KMS-11 (cell line): Measurements from ENCODE around the gene ZNF586.
"Not testable (repeated sequence)": the region's sequence is repeated elsewhere in the genome, so short reads cannot be mapped to it uniquely, and the experiment has no call there.

Source experiments
- H2AFZ ChIP-seq: fragments of 200-600 bp; sonication (generic); 2 replicates; pipeline ENCODE4 v1.6.1; 2016; ENCODE audit warnings: antibody characterized with exemption, mixed run types, low read depth
- H3K27ac ChIP-seq: fragments of 200-600 bp; sonication (generic); 2 replicates; pipeline ENCODE4 v1.6.1; 2016; ENCODE audit warnings: mild to moderate bottlenecking, mixed run types
- H3K27me3 ChIP-seq: fragments of 200-600 bp; sonication (generic); 2 replicates; pipeline ENCODE4 v1.6.1; 2017; ENCODE audit warnings: mild to moderate bottlenecking, low read depth, mixed run types, moderate library complexity; ENCODE audit not compliant: insufficient read depth
- H3K36me3 ChIP-seq: fragments of 200-600 bp; sonication (generic); 2 replicates; pipeline ENCODE4 v1.6.1; 2017; ENCODE audit warnings: mild to moderate bottlenecking, mixed run types; ENCODE audit not compliant: insufficient read depth
- H3K4me1 ChIP-seq: fragments of 200-600 bp; sonication (generic); 2 replicates; pipeline ENCODE4 v1.6.1; 2016; ENCODE audit warnings: mild to moderate bottlenecking, low read depth, mixed run types; ENCODE audit not compliant: poor library complexity, severe bottlenecking
- H3K4me2 ChIP-seq: fragments of 200-600 bp; sonication (generic); 2 replicates; pipeline ENCODE4 v1.7.0; 2016; ENCODE audit warnings: mild to moderate bottlenecking, mixed run types
- H3K4me3 ChIP-seq: fragments of 200-600 bp; sonication (generic); IDR thresholded peaks from 2 replicates; pipeline ENCODE4 v1.6.1; 2017; ENCODE audit warnings: low read depth, low read length, mixed read lengths; ENCODE audit not compliant: insufficient read depth
- H3K79me2 ChIP-seq: fragments of 200-600 bp; sonication (generic); 2 replicates; pipeline ENCODE4 v1.6.1; 2016; ENCODE audit warnings: low read depth, mixed run types; ENCODE audit not compliant: insufficient read depth
- H3K9ac ChIP-seq: fragments of 200-600 bp; sonication (generic); 2 replicates; pipeline ENCODE4 v1.6.1; 2016; ENCODE audit warnings: mild to moderate bottlenecking, mixed run types
- H4K20me1 ChIP-seq: fragments of 200-600 bp; sonication (generic); 2 replicates; pipeline ENCODE4 v1.6.1; 2016; ENCODE audit warnings: mild to moderate bottlenecking, mixed run types; ENCODE audit not compliant: insufficient read depth
- CTCF ChIP-seq: fragments of 200-600 bp; sonication (generic); conservative IDR thresholded peaks from 2 replicates; pipeline ENCODE4 v1.6.1; 2017; ENCODE audit warnings: low read depth, mild to moderate bottlenecking, antibody characterized with exemption, low read length, moderate library complexity, mixed read lengths

The ZNF586 gene

DNA sequence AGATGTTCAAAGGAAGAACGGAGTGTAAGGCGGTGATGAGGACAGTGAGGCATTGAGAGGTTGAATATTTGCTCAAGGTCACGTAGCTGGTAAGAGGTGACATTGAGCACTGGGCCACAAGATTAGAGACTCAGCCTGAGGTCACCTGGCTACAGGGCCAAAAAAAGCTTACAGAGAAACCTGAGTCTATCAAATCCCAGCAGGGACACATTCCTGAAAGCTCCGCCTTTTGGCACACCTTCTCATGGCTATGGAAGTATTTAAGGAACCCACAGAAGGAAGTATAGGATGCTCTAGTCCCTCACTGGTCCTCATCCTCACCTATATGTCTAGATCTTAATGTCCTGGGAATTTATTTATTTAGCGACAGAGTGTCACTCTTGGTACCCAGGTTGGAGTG is 17.4 kb downstream of the ZNF586 start:
- Histone ChIP-seq H3K79me2 (no peaks in the 10 kb centered on the region; the same call in 1 of the 2 replicates), H2AFZ (no peak overlapping the region), H3K9ac (no peak overlapping the region), H3K4me2 (no peak overlapping the region), H3K36me3 (no peaks in the 10 kb centered on the region), H3K27me3 (no peaks in the 10 kb centered on the region), H3K4me3 (no peak overlapping the region), H3K4me1 (no peaks in the 10 kb centered on the region), H4K20me1 (no peaks in the 10 kb centered on the region), H3K27ac (no peak overlapping the region)
- no peak for TF ChIP-seq CTCF

DNA sequence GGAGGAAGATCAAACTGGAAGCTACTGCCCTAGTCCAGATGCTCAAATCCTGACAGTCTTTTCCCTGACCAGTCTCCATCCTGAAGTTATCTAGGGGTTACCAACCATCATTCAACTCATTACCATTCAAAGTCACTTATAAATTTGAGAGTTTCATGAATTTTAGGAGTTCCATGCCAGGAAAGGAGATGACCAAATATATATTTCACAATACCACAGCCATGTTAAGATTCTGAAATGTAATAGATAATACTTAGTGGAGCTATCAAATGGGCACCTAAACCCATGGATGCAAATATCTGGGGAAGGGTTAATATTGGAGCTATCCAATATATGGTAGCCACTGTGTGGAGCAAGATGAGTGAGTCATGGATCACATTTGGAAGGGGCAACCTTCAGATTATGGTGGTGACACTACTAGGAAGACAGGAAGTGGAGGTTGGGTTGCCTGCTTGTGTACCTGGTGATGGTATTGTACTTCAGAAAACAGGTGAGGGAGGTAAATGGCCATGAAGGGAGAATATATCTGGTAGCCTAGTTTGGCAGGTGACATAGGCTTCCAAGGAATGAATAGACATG is 18.7 kb downstream of the ZNF586 start:
- no peaks in the 10 kb centered on the region for H3K4me1 ChIP-seq
- no peaks in the 10 kb centered on the region for H3K36me3 ChIP-seq
- no peak overlapping the region for H3K27ac ChIP-seq
- no peak overlapping the region for H2AFZ ChIP-seq
- H3K79me2 ChIP-seq: no peaks in the 10 kb centered on the region; the same call in 1 of the 2 replicates
- no peak overlapping the region for H3K4me3 ChIP-seq
- H4K20me1 ChIP-seq: no peaks in the 10 kb centered on the region
- H3K4me2 ChIP-seq: no peak overlapping the region
- no peak overlapping the region for H3K9ac ChIP-seq
- H3K27me3 ChIP-seq: no peaks in the 10 kb centered on the region
- TF ChIP-seq CTCF: no peak

DNA sequence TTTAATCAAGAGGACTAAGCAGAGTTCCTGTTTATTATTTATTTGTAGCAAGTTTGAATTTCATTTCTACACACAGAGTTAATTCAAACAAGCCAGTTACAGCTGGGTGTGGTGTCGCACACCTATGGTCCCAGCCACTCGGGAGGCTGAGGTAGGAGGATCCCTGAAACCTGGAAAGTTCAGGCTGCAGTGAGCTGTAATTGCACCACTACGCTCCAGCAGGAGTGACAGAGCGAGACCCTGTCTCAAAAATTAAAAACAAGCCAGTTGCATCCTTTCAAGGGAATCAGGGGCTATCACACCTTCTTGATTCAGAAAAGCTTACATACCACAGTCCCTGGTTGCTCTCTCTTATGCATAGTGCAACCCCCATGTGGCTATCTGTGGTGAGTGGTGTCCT is 19.8 kb downstream of the ZNF586 start:
- Histone ChIP-seq H3K36me3 (no peaks in the 10 kb centered on the region), H3K4me3 (no peak overlapping the region), H3K27me3 (no peaks in the 10 kb centered on the region), H3K4me2 (no peak overlapping the region), H3K27ac (no peak overlapping the region), H2AFZ (no peak overlapping the region), H3K9ac (no peak overlapping the region), H3K4me1 (no peaks in the 10 kb centered on the region), H3K79me2 (no peaks in the 10 kb centered on the region; the same call in 1 of the 2 replicates), H4K20me1 (no peaks in the 10 kb centered on the region)
- no peak for TF ChIP-seq CTCF

DNA sequence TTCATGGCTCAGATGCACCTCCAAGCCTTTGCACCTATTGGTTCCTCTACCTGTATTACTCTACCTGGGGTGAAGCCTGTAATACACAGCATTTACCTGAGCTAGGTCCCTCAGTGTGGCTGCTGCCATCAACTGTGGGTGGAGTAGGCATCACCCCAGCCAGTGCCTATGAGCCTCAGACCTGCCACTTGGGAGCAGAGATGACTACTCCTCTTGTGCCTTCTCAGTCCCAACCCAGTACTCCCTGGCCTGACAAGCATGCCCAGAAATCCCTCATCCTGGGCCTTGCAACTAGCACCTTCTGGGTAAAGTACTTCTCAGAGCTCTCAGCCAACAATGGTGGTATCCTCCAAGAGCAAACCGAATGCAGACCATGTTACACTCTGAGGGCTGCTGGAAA is 27.1 kb downstream of the ZNF586 start:
- H4K20me1 ChIP-seq, H3K36me3 ChIP-seq, H3K27me3 ChIP-seq, H3K4me3 ChIP-seq, H3K4me1 ChIP-seq, H3K79me2 ChIP-seq, H2AFZ ChIP-seq, H3K27ac ChIP-seq, H3K9ac ChIP-seq, H3K4me2 ChIP-seq: not testable (repeated sequence)

- H3K27ac ChIP-seq: no peak overlapping the region
- no peaks in the 10 kb centered on the region for H3K27me3 ChIP-seq
- H3K79me2 ChIP-seq: no peaks in the 10 kb centered on the region
- no peak overlapping the region for H3K4me2 ChIP-seq
- no peak overlapping the region for H3K4me3 ChIP-seq
- H3K36me3 ChIP-seq: no peaks in the 10 kb centered on the region
- no peak overlapping the region for H3K9ac ChIP-seq
- no peak for TF ChIP-seq CTCF
- H4K20me1 ChIP-seq: no peaks in the 10 kb centered on the region
- H3K4me1 ChIP-seq: no peaks in the 10 kb centered on the region
- H2AFZ ChIP-seq: no peak overlapping the region
These were observed 31.2 kb downstream of the ZNF586 start for GRCh38 chr19:57800696-57801095.
